Suprapubic skin (tissue), 4 donors: ENCODE results near the gene GADD45A. TPM values are rescaled to one million over a fixed set of nuclear protein-coding genes. Genes with fewer than 3 reads are reported as not detected.
A peak's percentile ranks its signal among the peaks of the same experiment; 100 is the strongest.

Experiments
- DNase-seq, 2 donors: peaks; one replicate each; pipeline ENCODE4 v3.0.0-alpha.2; 2019; ENCODE audit warnings: low spot score in 2 of 2
- H3K27ac ChIP-seq: fragments of 200-600 bp; sonication (generic); one replicate; pipeline ENCODE4 v1.5.1; 2019
- H3K27me3 ChIP-seq: fragments of 200-600 bp; sonication (generic); one replicate; pipeline ENCODE4 v1.5.1; 2019
- H3K36me3 ChIP-seq: fragments of 200-600 bp; sonication (generic); one replicate; pipeline ENCODE4 v1.5.1; 2019
- H3K4me1 ChIP-seq: fragments of 200-600 bp; sonication (generic); one replicate; pipeline ENCODE4 v1.5.1; 2019
- H3K4me3 ChIP-seq: fragments of 200-600 bp; sonication (generic); one replicate; pipeline ENCODE4 v1.5.1; 2019; ENCODE audit warnings: mild to moderate bottlenecking
- H3K9me3 ChIP-seq: fragments of 200-600 bp; sonication (generic); one replicate; pipeline ENCODE4 v1.5.1; 2019
- EP300 ChIP-seq: sonication (generic); formaldehyde crosslinking; IDR thresholded peaks from one replicate; pipeline ENCODE4 v1.6.1; 2017; ENCODE audit warnings: antibody characterized with exemption
- POLR2A ChIP-seq, 2 donors: fragments of 450-650 bp; IDR thresholded peaks; one replicate each; pipeline ENCODE4 v1.6.1; 2017; ENCODE audit warnings: antibody characterized with exemption in 2 of 2, mild to moderate bottlenecking in 2 of 2, moderate library complexity in 2 of 2
- POLR2AphosphoS5 ChIP-seq, 3 donors: sonication (generic); formaldehyde crosslinking; IDR thresholded peaks; one replicate each; pipeline ENCODE4 v1.6.1; 2017; ENCODE audit warnings: antibody characterized with exemption in 3 of 3
- WGBS: methylation state at CpG from one replicate; pipeline ENCODE4 v1.1.5; 2018; 5-methylcytosine and 5-hydroxymethylcytosine counted together
- total RNA-seq, 4 donors: library from RNA; depleted of rRNA; stranded (reverse); fragments of >200 nt; gene quantifications; one replicate each; pipeline ENCODE4 v1.1.0, GENCODE V29; 2016
- TF ChIP-seq, protein P1 (sequence below), 2 donors: fragments of 200-600 bp in 1 of 2; fragments of 450-650 bp in 1 of 2; sonication (generic) in 1 of 2; IDR thresholded peaks; one replicate each; pipeline ENCODE4 v1.5.1; 2016 to 2019; ENCODE audit warnings: antibody characterized with exemption in 2 of 2, mild to moderate bottlenecking in 1 of 2, moderate library complexity in 1 of 2

The GADD45A gene
- total RNA-seq, 4 donors from 2014 or later = 25.4 to 44.6 (median 26.6) TPM

DNA sequence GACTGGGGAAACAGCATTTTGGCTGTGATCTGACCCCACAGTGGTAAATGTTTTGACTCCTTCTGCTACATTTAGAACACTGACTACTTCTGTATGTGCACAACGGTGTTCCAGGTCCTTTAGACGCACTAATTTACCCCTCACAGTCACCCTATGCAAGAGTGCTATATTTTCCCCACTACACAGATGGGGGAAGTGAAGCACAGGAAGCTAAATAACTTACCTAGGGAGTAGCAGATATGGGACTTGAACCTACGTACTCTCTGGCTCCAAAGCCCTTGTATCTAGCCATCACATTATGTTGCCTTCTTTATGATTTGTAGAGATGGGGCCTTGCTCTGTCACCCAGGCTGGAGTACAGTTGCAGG lies 49.3 kb downstream of the GADD45A start:
- peaks cover 55% of the 10 kb centered on the region for H3K4me1 ChIP-seq
- no peak for TF ChIP-seq POLR2A (IDR thresholded peaks at IDR 0.05)
- TF ChIP-seq, protein P1, sequence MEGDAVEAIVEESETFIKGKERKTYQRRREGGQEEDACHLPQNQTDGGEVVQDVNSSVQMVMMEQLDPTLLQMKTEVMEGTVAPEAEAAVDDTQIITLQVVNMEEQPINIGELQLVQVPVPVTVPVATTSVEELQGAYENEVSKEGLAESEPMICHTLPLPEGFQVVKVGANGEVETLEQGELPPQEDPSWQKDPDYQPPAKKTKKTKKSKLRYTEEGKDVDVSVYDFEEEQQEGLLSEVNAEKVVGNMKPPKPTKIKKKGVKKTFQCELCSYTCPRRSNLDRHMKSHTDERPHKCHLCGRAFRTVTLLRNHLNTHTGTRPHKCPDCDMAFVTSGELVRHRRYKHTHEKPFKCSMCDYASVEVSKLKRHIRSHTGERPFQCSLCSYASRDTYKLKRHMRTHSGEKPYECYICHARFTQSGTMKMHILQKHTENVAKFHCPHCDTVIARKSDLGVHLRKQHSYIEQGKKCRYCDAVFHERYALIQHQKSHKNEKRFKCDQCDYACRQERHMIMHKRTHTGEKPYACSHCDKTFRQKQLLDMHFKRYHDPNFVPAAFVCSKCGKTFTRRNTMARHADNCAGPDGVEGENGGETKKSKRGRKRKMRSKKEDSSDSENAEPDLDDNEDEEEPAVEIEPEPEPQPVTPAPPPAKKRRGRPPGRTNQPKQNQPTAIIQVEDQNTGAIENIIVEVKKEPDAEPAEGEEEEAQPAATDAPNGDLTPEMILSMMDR (IDR thresholded peaks at IDR 0.05) = no peak
- TF ChIP-seq POLR2AphosphoS5 (IDR thresholded peaks at IDR 0.05) = no peak
- TF ChIP-seq EP300 = no peak

DNA sequence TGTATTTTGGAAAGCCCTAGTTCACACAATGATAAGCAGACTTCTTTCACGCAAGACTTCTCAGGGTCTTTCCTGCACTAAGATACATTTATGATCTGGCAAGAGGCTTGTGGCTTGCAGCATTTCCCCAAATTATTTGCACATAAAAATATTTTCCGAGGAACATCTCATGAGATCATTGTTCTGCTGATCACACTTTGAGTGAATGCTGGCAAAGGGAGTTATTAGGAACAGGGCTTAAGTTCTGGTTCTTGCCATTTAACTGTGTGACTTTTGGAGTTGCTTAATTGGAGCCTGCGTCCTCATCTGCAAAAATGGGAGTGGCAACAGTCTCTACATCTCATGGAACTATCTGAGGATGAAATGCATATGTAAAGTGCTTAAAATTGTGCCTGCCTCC lies 50.2 kb downstream of the GADD45A start:
- Histone ChIP-seq H3K27ac (peak overlapping the region; percentile 88), H3K4me1 (peaks cover 57% of the 10 kb centered on the region), H3K27me3 (no peaks in the 10 kb centered on the region), H3K36me3 (no peaks in the 10 kb centered on the region), H3K4me3 (no peak overlapping the region), H3K9me3 (no peaks in the 10 kb centered on the region)
- DNase-seq = no peak
- TF ChIP-seq POLR2AphosphoS5 (IDR thresholded peaks at IDR 0.05) (peak in 1 of 3 donors; percentile 62), POLR2A (IDR thresholded peaks at IDR 0.05) (no peak)
- WGBS = 59% methylated on average over 3 of the region's 3 CpGs

More for the DNA sequence above, 49.3 kb downstream of the GADD45A start:
- Histone ChIP-seq H3K27ac (peak overlapping the region; percentile 88), H3K4me3 (no peak overlapping the region), H3K27me3 (no peaks in the 10 kb centered on the region), H3K9me3 (no peaks in the 10 kb centered on the region), H3K36me3 (no peaks in the 10 kb centered on the region)
- DNase-seq = no peak
- WGBS = 89% methylated on average over 3 of the region's 3 CpGs

DNA sequence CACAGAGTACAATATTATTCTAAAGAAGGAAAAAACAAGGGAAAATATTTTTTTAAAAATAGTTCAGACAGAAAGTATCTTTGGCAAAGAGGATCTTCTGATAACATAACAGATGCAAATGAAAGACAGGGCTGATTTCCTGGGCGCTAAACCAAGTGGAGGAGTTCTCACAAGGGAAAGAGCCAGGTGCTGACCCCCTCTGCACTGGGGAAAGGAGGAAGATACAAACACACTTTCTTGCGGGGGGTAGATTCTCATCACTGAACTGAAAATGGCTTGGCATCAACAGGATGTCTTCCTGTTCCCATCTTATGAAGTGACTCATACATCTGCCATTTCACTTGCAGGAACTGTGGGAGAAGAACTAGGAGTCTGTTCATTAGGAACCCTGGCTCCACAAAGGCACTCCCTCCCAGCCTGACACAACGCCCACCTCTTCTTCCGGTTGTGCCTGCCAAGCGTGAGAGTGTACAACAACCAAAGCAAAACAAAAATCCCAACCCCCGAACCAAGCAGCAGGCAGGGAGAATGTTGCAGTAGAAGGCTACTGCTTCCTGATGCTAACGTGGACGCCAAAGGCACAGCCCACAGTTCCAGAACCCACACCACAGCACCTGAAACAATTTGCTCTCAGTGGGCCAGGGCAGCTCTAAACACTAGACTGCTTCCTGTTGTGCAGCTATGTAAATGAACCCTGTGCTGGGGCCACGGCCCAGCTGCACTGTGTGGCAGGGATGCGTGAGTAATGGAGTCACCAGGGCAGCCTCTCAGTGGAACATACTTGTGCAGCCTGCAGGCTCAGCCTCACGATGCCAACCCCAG lies 51.0 kb downstream of the GADD45A start:
- peak in 2 of 3 donors; percentile 63 to 64 for TF ChIP-seq POLR2AphosphoS5 (IDR thresholded peaks at IDR 0.05)
- TF ChIP-seq POLR2A (IDR thresholded peaks at IDR 0.05) = no peak
- peak overlapping the region; percentile 18 for H3K4me3 ChIP-seq

DNA sequence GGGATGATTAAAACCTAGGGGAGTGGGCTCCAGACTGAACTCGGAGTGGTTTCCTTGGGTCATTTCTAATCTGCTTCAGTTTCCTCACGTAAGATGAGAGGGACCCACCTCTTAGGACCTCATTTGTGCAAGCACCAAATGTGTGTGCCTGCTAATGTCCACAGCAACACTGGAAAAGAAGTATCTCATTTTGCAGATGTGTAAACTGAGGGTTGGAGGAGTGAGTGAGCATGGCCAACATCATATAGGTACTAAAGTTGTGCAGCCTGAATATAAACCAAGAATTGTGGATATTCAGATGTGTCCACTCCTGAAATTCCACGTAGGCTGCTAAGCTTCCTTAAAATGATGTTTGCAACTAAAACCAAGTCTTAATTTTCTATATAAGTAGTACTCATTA lies 51.7 kb downstream of the GADD45A start:
- no peak for DNase-seq
- H3K27me3 ChIP-seq = no peaks in the 10 kb centered on the region
- H3K9me3 ChIP-seq = no peaks in the 10 kb centered on the region
- TF ChIP-seq POLR2A (IDR thresholded peaks at IDR 0.05) (no peak), POLR2AphosphoS5 (IDR thresholded peaks at IDR 0.05) (no peak), EP300 (no peak)
- TF ChIP-seq, protein P1 (IDR thresholded peaks at IDR 0.05) = no peak
- H3K27ac ChIP-seq = peak overlapping the region; percentile 88
- H3K36me3 ChIP-seq = no peaks in the 10 kb centered on the region
- peaks cover 64% of the 10 kb centered on the region for H3K4me1 ChIP-seq
- H3K4me3 ChIP-seq = no peak overlapping the region
- 89% methylated on average over 3 of the region's 3 CpGs for WGBS

More for the DNA sequence above, 51.0 kb downstream of the GADD45A start:
- peak; percentile 82 to 91 for DNase-seq
- WGBS = 15% methylated on average over 11 of the region's 11 CpGs
- no peaks in the 10 kb centered on the region for H3K36me3 ChIP-seq
- peak overlapping the region; percentile 88 for H3K27ac ChIP-seq
- peaks cover 57% of the 10 kb centered on the region for H3K4me1 ChIP-seq
- H3K9me3 ChIP-seq = no peaks in the 10 kb centered on the region
- no peaks in the 10 kb centered on the region for H3K27me3 ChIP-seq

DNA sequence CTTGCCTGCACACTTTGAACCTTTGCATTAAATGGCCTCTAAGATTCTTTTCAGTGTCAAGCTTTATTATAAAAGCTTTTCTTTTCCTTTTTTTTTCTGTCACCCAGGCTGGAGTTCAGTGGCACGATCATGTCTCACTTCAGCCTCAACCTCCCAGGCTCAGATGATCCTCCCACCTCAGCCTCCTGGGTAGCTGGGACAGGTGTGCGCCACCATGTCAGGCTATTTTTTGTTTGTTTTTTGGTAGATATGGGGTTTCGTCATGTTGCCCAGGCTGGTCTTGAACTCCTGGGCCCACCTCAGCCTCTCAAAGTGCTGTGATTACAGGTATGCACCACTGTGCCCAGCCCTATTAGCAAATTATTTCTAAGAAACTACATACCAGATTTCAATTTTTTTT lies 52.9 kb downstream of the GADD45A start:
- TF ChIP-seq EP300 (no peak), POLR2AphosphoS5 (IDR thresholded peaks at IDR 0.05) (no peak), POLR2A (IDR thresholded peaks at IDR 0.05) (no peak)
- TF ChIP-seq, protein P1 (IDR thresholded peaks at IDR 0.05) = no peak
- WGBS = 97% methylated on average over 3 of the region's 3 CpGs
- Histone ChIP-seq H3K4me3 (no peak overlapping the region), H3K4me1 (peaks cover 64% of the 10 kb centered on the region), H3K27ac (no peak overlapping the region), H3K9me3 (no peaks in the 10 kb centered on the region), H3K36me3 (no peaks in the 10 kb centered on the region), H3K27me3 (no peaks in the 10 kb centered on the region)
- DNase-seq = no peak

Other genes starting within 250 kb of the GADD45A start
- 100 to 1,000 TPM in 1 of 4 donors, 10 to 100 TPM in 3; 89.6 to 129 (median 90.9) TPM for gene GNG12, start 148.3 kb downstream of the GADD45A start, total RNA-seq